Thyroid gland (tissue), 4 donors: ENCODE results near the gene CCDC188.

ENCODE experiments used
- CTCF ChIP-seq, 6 experiments: fragments of 200-600 bp in 3 of 6; fragments of 450-650 bp in 3 of 6; sonication (generic) in 3 of 6; IDR thresholded peaks; one replicate each; pipeline ENCODE4 v1.5.1; 2016 to 2019; ENCODE audit warnings: antibody characterized with exemption in 6 of 6, mild to moderate bottlenecking in 2 of 6, inconsistent platforms in 1 of 6, moderate library complexity in 1 of 6
- POLR2A ChIP-seq, 2 donors: fragments of 450-650 bp; IDR thresholded peaks; one replicate each; pipeline ENCODE4 v1.6.1; 2017; ENCODE audit warnings: antibody characterized with exemption in 2 of 2, mild to moderate bottlenecking in 2 of 2, moderate library complexity in 1 of 2

- TF ChIP-seq CTCF (IDR thresholded peaks at IDR 0.05) = no peak
- TF ChIP-seq POLR2A (IDR thresholded peaks at IDR 0.05) = no peak
These were observed 26.5 kb upstream of the CCDC188 start for GRCh38 chr22:20177217-20177911.
